Smooth muscle cell (in vitro differentiated cells): ENCODE data around the gene MYCN. TPM values are rescaled to one million over a fixed set of nuclear protein-coding genes. Genes with fewer than 3 reads are reported as not detected.
"Not testable (repeated sequence)": the region's sequence is repeated elsewhere in the genome, so short reads cannot be mapped to it uniquely, and the experiment has no call there.

Experiments
- DNase-seq: peaks from one replicate; lab custom pipeline; 2025; ENCODE audit not compliant: unreplicated experiment; lab: John Stamatoyannopoulos, UW
- H2AFZ ChIP-seq: fragments of 200-600 bp; sonication (generic); 2 replicates; pipeline ENCODE4 v1.6.0; 2016; ENCODE audit warnings: antibody characterized with exemption, low read depth, mild to moderate bottlenecking
- H3F3A ChIP-seq: fragments of 200-600 bp; sonication (generic); 2 replicates; pipeline ENCODE4 v1.6.0; 2017; ENCODE audit warnings: antibody characterized with exemption, low read depth
- H3K27ac ChIP-seq: fragments of 200-600 bp; sonication (generic); 2 replicates; pipeline ENCODE4 v1.5.1; 2016; ENCODE audit warnings: low read depth, mild to moderate bottlenecking
- H3K27me3 ChIP-seq: fragments of 200-600 bp; sonication (generic); 2 replicates; pipeline ENCODE4 v1.6.1; 2016; ENCODE audit warnings: low read depth, mild to moderate bottlenecking
- H3K36me3 ChIP-seq: fragments of 200-600 bp; sonication (generic); 2 replicates; pipeline ENCODE4 v1.5.1; 2016; ENCODE audit warnings: low read depth
- H3K4me1 ChIP-seq: fragments of 200-600 bp; sonication (generic); 2 replicates; pipeline ENCODE4 v1.5.1; 2016; ENCODE audit warnings: low read depth
- H3K4me2 ChIP-seq: fragments of 200-600 bp; sonication (generic); 2 replicates; pipeline ENCODE4 v1.6.0; 2016; ENCODE audit warnings: mild to moderate bottlenecking
- H3K4me3 ChIP-seq: fragments of 200-600 bp; sonication (generic); 2 replicates; pipeline ENCODE4 v1.5.1; 2016; ENCODE audit warnings: mild to moderate bottlenecking
- H3K79me2 ChIP-seq: fragments of 200-600 bp; sonication (generic); 2 replicates; pipeline ENCODE4 v1.6.0; 2016; ENCODE audit warnings: low read depth, mild to moderate bottlenecking
- H3K9ac ChIP-seq: fragments of 200-600 bp; sonication (generic); 2 replicates; pipeline ENCODE4 v1.6.0; 2016; ENCODE audit warnings: low read depth
- H3K9me3 ChIP-seq: fragments of 200-600 bp; sonication (generic); replicated peaks from 2 replicates; pipeline ENCODE4 v1.5.1; 2016; ENCODE audit warnings: low read depth
- H4K20me1 ChIP-seq: fragments of 200-600 bp; sonication (generic); 2 replicates; pipeline ENCODE4 v1.6.0; 2016; ENCODE audit warnings: low read depth
- CTCF ChIP-seq: fragments of 200-600 bp; sonication (generic); IDR thresholded peaks from 2 replicates; pipeline ENCODE4 v1.5.1; 2017; ENCODE audit warnings: borderline replicate concordance, mild to moderate bottlenecking, antibody characterized with exemption; ENCODE audit not compliant: insufficient read depth, poor library complexity, severe bottlenecking
- WGBS: methylation state at CpG from one replicate; pipeline ENCODE4 v1.1.7; 2016; ENCODE audit warnings: low lambda C conversion rate; 5-methylcytosine and 5-hydroxymethylcytosine counted together
- polyA plus RNA-seq: library from polyadenylated mRNA; unstranded; fragments of >200 nt; fragmentation: Nextera tagmentation; extraction: Ambion mirVana; gene quantifications from 2 replicates; pipeline ENCODE4 v1.2.1, GENCODE V29; 2016
- total RNA-seq: library from RNA; depleted of rRNA; stranded (reverse); fragments of >200 nt; gene quantifications from 2 replicates; pipeline ENCODE4 v1.2.3, GENCODE V29; 2014

Gene MYCN
- total and polyA plus RNA-seq, 2 experiments from 2014 or later, result 6.9 to 18.3 TPM

GRCh38 chr2:15956751-15957736 lies 16.7 kb downstream of the MYCN start:
- H3K36me3 ChIP-seq, result no peaks in the 10 kb centered on the region
- 95% methylated on average over 16 of the region's 16 CpGs for WGBS

DNA sequence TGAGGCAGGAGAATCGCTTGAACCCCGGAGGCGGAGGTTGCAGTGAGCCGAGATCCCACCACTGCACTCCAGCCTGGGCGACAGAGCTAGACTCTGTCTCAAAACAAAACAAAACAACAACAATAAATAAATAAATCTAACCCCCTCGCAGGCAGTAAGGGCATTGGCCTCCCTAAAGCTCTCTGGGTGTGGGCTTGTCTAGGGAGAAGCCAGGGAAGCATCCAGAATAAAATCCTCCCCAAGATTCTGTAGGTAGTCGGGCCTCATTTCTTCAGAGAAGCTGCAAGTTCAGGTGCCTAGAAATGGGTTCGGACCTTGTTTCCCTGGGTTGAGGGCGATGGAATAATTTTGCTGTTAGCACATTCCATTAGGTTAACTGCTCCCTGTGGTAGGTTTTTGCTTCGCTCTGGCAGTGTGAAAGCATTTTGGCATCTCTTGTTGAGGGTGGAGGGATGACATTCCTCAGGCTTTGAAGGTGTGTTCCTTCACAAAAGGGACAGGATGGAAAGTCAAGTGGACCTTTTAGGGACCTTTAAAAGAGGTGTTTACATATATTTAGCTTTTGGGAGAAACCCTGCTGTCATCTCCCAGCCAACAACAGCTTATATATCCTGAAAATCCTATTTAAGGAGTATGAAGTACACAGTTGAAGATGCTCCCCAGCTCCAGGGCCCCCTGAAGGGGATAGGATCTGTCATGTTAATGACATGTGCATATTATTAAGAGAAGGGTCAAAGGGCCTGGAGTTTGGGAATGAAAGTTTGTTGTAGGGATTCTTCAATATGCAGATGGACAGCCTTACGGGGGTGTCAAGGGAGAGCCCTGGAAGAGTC lies 17.7 kb downstream of the MYCN start:
- no peak for DNase-seq
- no peaks in the 10 kb centered on the region for H3K36me3 ChIP-seq
- no peak overlapping the region for H3K27ac ChIP-seq
- H3F3A ChIP-seq, result no peaks in the 10 kb centered on the region
- no peak overlapping the region for H3K4me3 ChIP-seq
- TF ChIP-seq CTCF, result no peak
- no peak overlapping the region for H2AFZ ChIP-seq
- H3K27me3 ChIP-seq, result no peaks in the 10 kb centered on the region
- 72% methylated on average over 11 of the region's 11 CpGs for WGBS
- no peaks in the 10 kb centered on the region for H3K79me2 ChIP-seq
- no peak overlapping the region for H3K4me2 ChIP-seq
- no peak overlapping the region for H3K9ac ChIP-seq
- H3K4me1 ChIP-seq, result no peaks in the 10 kb centered on the region
- H3K9me3 ChIP-seq, result no peaks in the 10 kb centered on the region
- no peaks in the 10 kb centered on the region for H4K20me1 ChIP-seq

More at GRCh38 chr2:15956751-15957736, 16.7 kb downstream of the MYCN start:
- no peak for DNase-seq
- Histone ChIP-seq H3K4me3 (no peak overlapping the region), H3K79me2 (no peaks in the 10 kb centered on the region), H3K9me3 (no peaks in the 10 kb centered on the region), H2AFZ (no peak overlapping the region), H3K9ac (no peak overlapping the region), H3K4me2 (no peak overlapping the region), H4K20me1 (no peaks in the 10 kb centered on the region), H3K27me3 (no peaks in the 10 kb centered on the region), H3K4me1 (no peaks in the 10 kb centered on the region), H3K27ac (no peak overlapping the region), H3F3A (no peaks in the 10 kb centered on the region)
- no peak for TF ChIP-seq CTCF

GRCh38 chr2:15959331-15960153 lies 19.2 kb downstream of the MYCN start:
- H3F3A ChIP-seq, result no peaks in the 10 kb centered on the region
- no peaks in the 10 kb centered on the region for H3K27me3 ChIP-seq
- H3K4me3 ChIP-seq, result no peak overlapping the region
- no peak for DNase-seq
- H3K27ac ChIP-seq, result no peak overlapping the region
- 86% methylated on average over 4 of the region's 4 CpGs for WGBS
- H2AFZ ChIP-seq, result no peak overlapping the region
- no peaks in the 10 kb centered on the region for H4K20me1 ChIP-seq
- H3K9ac ChIP-seq, result no peak overlapping the region
- no peaks in the 10 kb centered on the region for H3K36me3 ChIP-seq
- no peak overlapping the region for H3K4me2 ChIP-seq
- H3K79me2 ChIP-seq, result no peaks in the 10 kb centered on the region
- no peaks in the 10 kb centered on the region for H3K4me1 ChIP-seq
- H3K9me3 ChIP-seq, result no peaks in the 10 kb centered on the region
- no peak for TF ChIP-seq CTCF

DNA sequence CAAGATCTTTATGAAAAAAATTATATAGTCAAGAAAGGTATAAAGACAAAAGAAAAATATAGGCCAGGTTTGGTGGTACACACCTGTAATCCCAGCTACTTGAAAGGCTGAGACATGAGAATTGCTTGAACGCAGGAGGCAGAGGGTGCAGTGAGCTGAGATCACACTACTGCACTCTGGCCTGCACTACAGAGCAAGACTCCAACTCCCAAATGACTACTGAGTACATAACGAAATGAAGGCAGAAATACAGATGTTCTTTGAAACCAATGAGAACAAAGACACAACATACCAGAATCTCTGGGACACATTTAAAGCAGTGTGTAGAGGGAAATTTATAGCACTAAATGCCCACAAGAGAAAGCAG lies 19.8 kb downstream of the MYCN start:
- H3K4me3 ChIP-seq, result not testable (repeated sequence)
- 76% methylated on average over 2 of the region's 2 CpGs for WGBS

GRCh38 chr2:15963109-15963976 lies 23.0 kb downstream of the MYCN start:
- H3K79me2 ChIP-seq, H3K4me2 ChIP-seq, H3K4me1 ChIP-seq, H4K20me1 ChIP-seq, H3K9me3 ChIP-seq, H3K36me3 ChIP-seq, H3F3A ChIP-seq, H2AFZ ChIP-seq, H3K27me3 ChIP-seq, H3K27ac ChIP-seq, H3K9ac ChIP-seq, H3K4me3 ChIP-seq, DNase-seq: not testable (repeated sequence)
- 87% methylated on average over 5 of the region's 5 CpGs for WGBS

More for the DNA sequence above, 19.8 kb downstream of the MYCN start:
- not testable (repeated sequence) for H3K9ac ChIP-seq, H3K9me3 ChIP-seq, H3K79me2 ChIP-seq, H3K4me1 ChIP-seq, H3K36me3 ChIP-seq, H4K20me1 ChIP-seq, H3K27me3 ChIP-seq, H3K4me2 ChIP-seq, H3K27ac ChIP-seq, H3F3A ChIP-seq, DNase-seq, H2AFZ ChIP-seq
